HepG2 (cell line): ENCODE results near the gene DNMBP. TPM values are rescaled to one million over a fixed set of nuclear protein-coding genes. Genes with fewer than 3 reads are reported as not detected.
"Not testable (repeated sequence)": the region's sequence is repeated elsewhere in the genome, so short reads cannot be mapped to it uniquely, and the experiment has no call there.

Experiments
- ATAC-seq: fragments of 200-7000 bp; cut with Tn5 transposase; 3 replicates; pipeline ENCODE4 v1.9.1; 2020; ENCODE audit warnings: mild to moderate bottlenecking, moderate library complexity
- BruUV-seq: library from RNA; stranded (reverse); fragments of 400-500 nt; replicated peaks from 2 replicates; lab custom pipeline; 2021; lab: Mats Ljungman, UMichigan
- CTCF ChIA-PET: fragments of 300-600 bp; formaldehyde crosslinking; extraction: SDS; loops from one replicate; lab custom pipeline; 2021; ENCODE audit warnings: low total read pairs, inconsistent platforms, low intra/inter-chr PET ratio; lab: Yijun Ruan, JAX
- POLR2A ChIA-PET: fragments of 350-600 bp; sonication (Branson Sonifier 250); formaldehyde crosslinking; loops from one replicate; lab custom pipeline; 2020; ENCODE audit warnings: antibody characterized with exemption, inconsistent platforms; lab: Yijun Ruan, JAX
- DNase-seq: peaks from one replicate; pipeline ENCODE4 v3.0.0-alpha.2; 2015; ENCODE audit warnings: low spot score
- FAIRE-seq: peaks from 3 replicates; lab custom pipeline; 2011; peaks lifted over from hg19 to GRCh38; lab: Jason Lieb, UNC
- H2AFZ ChIP-seq: one replicate; pipeline ENCODE4 v1.6.1; 2011; ENCODE audit warnings: low read length, inconsistent platforms
- H3K27ac ChIP-seq: fragments of 300-600 bp; 3 replicates; pipeline ENCODE4 v1.8.0; 2011; ENCODE audit warnings: mixed run types, mild to moderate bottlenecking, mixed read lengths, low read length, inconsistent platforms; ENCODE audit not compliant: insufficient read depth; ENCODE audit errors: extremely low read length
- H3K27me3 ChIP-seq, 2 experiments: fragments of 200-600 bp in 1 of 2; 2 replicates in 1 of 2; 3 replicates in 1 of 2; pipeline versions ENCODE4 v1.6.0 to v1.8.0; 2011; ENCODE audit warnings: low read length in 2 of 2, mild to moderate bottlenecking in 2 of 2, moderate library complexity in 2 of 2, inconsistent platforms in 1 of 2; ENCODE audit not compliant: insufficient read depth in 2 of 2, control insufficient read depth in 1 of 2
- H3K36me3 ChIP-seq, 2 experiments: fragments of 200-600 bp in 1 of 2; replicated peaks in 1 of 2; 2 replicates in 1 of 2; 3 replicates in 1 of 2; pipeline versions ENCODE4 v1.5.1 to v1.8.0; 2011; ENCODE audit warnings: low read length in 2 of 2, inconsistent platforms in 1 of 2; ENCODE audit not compliant: insufficient read depth in 2 of 2, control insufficient read depth in 1 of 2
- H3K4me1 ChIP-seq: 2 replicates; pipeline ENCODE4 v1.5.1; 2012; ENCODE audit warnings: low read length, inconsistent platforms; ENCODE audit not compliant: insufficient read depth
- H3K4me2 ChIP-seq: 2 replicates; pipeline ENCODE4 v1.6.0; 2011; ENCODE audit warnings: low read depth, low read length, inconsistent platforms
- H3K4me3 ChIP-seq, 3 experiments: fragments of 200-600 bp in 1 of 3; sonication (generic), shearing (Covaris generic) in 1 of 3; replicated peaks in 1 of 3; 2 replicates each; pipeline ENCODE4 v1.5.1; 2011 to 2016; ENCODE audit warnings: low read length in 3 of 3, inconsistent platforms in 2 of 3, low read depth in 2 of 3, mild to moderate bottlenecking in 2 of 3, control low read depth in 1 of 3, mixed read lengths in 1 of 3; ENCODE audit not compliant: insufficient read depth in 1 of 3
- H3K79me2 ChIP-seq: one replicate; pipeline ENCODE4 v1.6.1; 2011; ENCODE audit warnings: low read length, inconsistent platforms; ENCODE audit not compliant: insufficient read depth
- H3K9ac ChIP-seq: 2 replicates; pipeline ENCODE4 v1.6.0; 2011; ENCODE audit warnings: mild to moderate bottlenecking, low read depth, low read length, inconsistent platforms; ENCODE audit not compliant: insufficient read depth
- H3K9me3 ChIP-seq: 2 replicates; pipeline ENCODE4 v1.5.1; 2012; ENCODE audit warnings: mild to moderate bottlenecking, low read length
- H4K20me1 ChIP-seq: 2 replicates; pipeline ENCODE4 v1.6.0; 2011; ENCODE audit warnings: inconsistent platforms, mild to moderate bottlenecking, low read length, moderate library complexity; ENCODE audit not compliant: insufficient read depth
- BORCS8-MEF2B ChIP-seq: sonication (generic); formaldehyde crosslinking; IDR thresholded peaks from 2 replicates; pipeline ENCODE4 v1.8.0; 2022; ENCODE audit warnings: mild to moderate bottlenecking, missing genetic modification reagents
- CCDC6 ChIP-seq: sonication (generic); formaldehyde crosslinking; IDR thresholded peaks from 2 replicates; pipeline ENCODE4 v1.8.1; 2022; ENCODE audit warnings: mild to moderate bottlenecking, missing genetic modification reagents, moderate library complexity
- CENPT ChIP-seq: sonication (generic); formaldehyde crosslinking; IDR thresholded peaks from 2 replicates; pipeline ENCODE4 v1.8.0; 2022; ENCODE audit warnings: low read depth, mild to moderate bottlenecking, moderate library complexity, missing genetic modification reagents
- MED1 ChIP-seq: sonication (generic); formaldehyde crosslinking; IDR thresholded peaks from 2 replicates; pipeline ENCODE4 v1.4.0; 2020; ENCODE audit warnings: missing genetic modification reagents
- NCOA2 ChIP-seq: sonication (generic); formaldehyde crosslinking; IDR thresholded peaks from 2 replicates; pipeline ENCODE4 v1.8.0; 2022; ENCODE audit warnings: inconsistent platforms
- PRDM15 ChIP-seq: sonication (generic); formaldehyde crosslinking; IDR thresholded peaks from 2 replicates; pipeline ENCODE4 v1.4.0; 2020; ENCODE audit warnings: missing genetic modification reagents
- RFX1 ChIP-seq: fragments of 450-650 bp; IDR thresholded peaks from 2 replicates; pipeline ENCODE4 v1.6.1; 2017
- TSC22D2 ChIP-seq: sonication (generic); formaldehyde crosslinking; IDR thresholded peaks from 2 replicates; pipeline ENCODE4 v1.5.1; 2020; ENCODE audit warnings: missing genetic modification reagents, mild to moderate bottlenecking, borderline replicate concordance
- ZNF33A ChIP-seq: sonication (generic); formaldehyde crosslinking; IDR thresholded peaks from 2 replicates; pipeline ENCODE4 v1.5.1; 2020; ENCODE audit warnings: missing genetic modification reagents, mild to moderate bottlenecking, moderate library complexity, borderline replicate concordance
- ZNF343 ChIP-seq: sonication (generic); formaldehyde crosslinking; IDR thresholded peaks from 2 replicates; pipeline ENCODE4 v1.4.0; 2020; ENCODE audit warnings: mild to moderate bottlenecking, missing genetic modification reagents
- ZNF512 ChIP-seq: sonication (generic); formaldehyde crosslinking; IDR thresholded peaks from 2 replicates; pipeline ENCODE4 v1.4.0; 2020; ENCODE audit warnings: mild to moderate bottlenecking, missing genetic modification reagents
- ZSCAN30 ChIP-seq: sonication (generic); formaldehyde crosslinking; IDR thresholded peaks from 2 replicates; pipeline ENCODE4 v1.5.0; 2020; ENCODE audit warnings: mild to moderate bottlenecking, missing genetic modification reagents
- WGBS: methylation state at CpG from one replicate; pipeline ENCODE4 v1.1.6; 2017; ENCODE audit warnings: low lambda C conversion rate; 5-methylcytosine and 5-hydroxymethylcytosine counted together
- in situ Hi-C: cut with HindIII; loops from 2 replicates; pipeline ENCODE4 v1.10.0; 2017; ENCODE audit warnings: low pct_unique_long_range_greater_than_20kb; ENCODE audit not compliant: extremely low pct_ligation_motif_present
- intact Hi-C: fragments of 100-400 bp; cut with micrococcal nuclease; formaldehyde crosslinking; loops from one replicate; pipeline ENCODE4 v1.10.0; 2022; ENCODE audit not compliant: unreplicated experiment
- polyA plus RNA-seq, 8 experiments: library from polyadenylated mRNA; depleted of rRNA in 3 of 8; stranded (reverse) in 7 of 8; unstranded in 1 of 8; fragments of >200 nt; fragmentation: Illumina TruSeq in 4 of 8; extraction: Trizol in 4 of 8; gene quantifications; 2 replicates each; pipeline versions ENCODE4 v1.2.1 to v1.2.3, GENCODE V29; 2011 to 2016; ENCODE audit warnings: low read depth in 4 of 8, missing spikeins in 1 of 8, mixed read lengths in 1 of 8; ENCODE audit not compliant: insufficient read depth in 1 of 8
- total RNA-seq, 5 experiments: library from RNA; depleted of rRNA; stranded (reverse); fragments of >200 nt; fragmentation: Illumina TruSeq; extraction: Trizol; gene quantifications; 2 replicates each; pipeline ENCODE4 v1.2.3, GENCODE V29; 2016; ENCODE audit warnings: low read depth in 1 of 5

Gene DNMBP
- total and polyA plus RNA-seq, 2 of the 13 experiments (the other 11 are each of a cell fraction or from before 2014, with no cell fraction given), result 3.6 to 6.3 TPM

DNA sequence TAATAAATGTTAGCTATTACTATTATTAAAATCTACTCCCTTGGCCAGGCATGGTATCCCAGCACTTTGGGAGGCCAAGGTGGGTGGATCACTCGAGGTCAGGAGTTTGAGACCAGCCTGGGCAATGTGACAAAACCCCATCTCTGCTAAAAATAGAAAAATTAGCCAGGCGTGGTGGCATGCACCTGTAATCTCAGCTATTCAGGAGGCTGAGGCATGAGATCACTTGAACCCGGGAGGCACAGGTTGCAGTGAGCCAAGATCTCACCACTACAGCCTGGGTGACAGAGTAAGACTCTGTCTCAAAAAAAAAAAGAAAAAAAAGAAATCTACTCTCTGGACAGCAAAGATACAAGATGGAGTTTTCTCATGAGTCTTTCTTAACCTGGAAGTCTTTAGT is 56.2 kb downstream of the DNMBP start:
- intact Hi-C loops, H3K27ac ChIP-seq, H2AFZ ChIP-seq, in situ Hi-C loops, POLR2A ChIA-PET, H3K4me3 ChIP-seq, DNase-seq, H3K27me3 ChIP-seq, H4K20me1 ChIP-seq, CTCF ChIA-PET, FAIRE-seq, H3K9me3 ChIP-seq, BruUV-seq, H3K79me2 ChIP-seq, H3K9ac ChIP-seq, H3K4me1 ChIP-seq, ATAC-seq, H3K4me2 ChIP-seq: not testable (repeated sequence)
- H3K36me3 ChIP-seq, result peaks cover 3 to 14% of the 10 kb centered on the region in 2 experiments; a peak in 4 of 5 replicates
- WGBS, result 94% methylated on average over 3 of the region's 3 CpGs

DNA sequence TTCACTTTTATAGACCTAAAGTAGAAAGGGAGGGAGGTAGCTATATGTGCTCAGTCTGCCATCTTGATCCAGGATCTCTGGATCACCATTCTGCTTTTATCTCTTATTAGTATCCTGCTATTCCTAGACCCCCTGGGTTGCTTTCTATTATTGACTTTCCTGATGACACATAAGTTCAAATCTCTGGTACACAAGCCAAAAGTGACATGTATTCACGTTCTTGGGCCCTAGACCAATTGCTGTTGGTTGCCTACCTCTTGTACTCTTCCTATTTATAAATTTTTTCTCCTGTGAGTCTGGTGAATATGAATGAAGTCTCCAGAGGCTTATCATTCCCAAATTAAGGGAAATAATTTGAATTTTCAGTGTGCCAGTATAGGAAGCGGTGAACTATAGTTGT is 56.9 kb downstream of the DNMBP start:
- H3K27ac ChIP-seq, result no peak overlapping the region
- no peak overlapping the region for H3K9ac ChIP-seq
- no TSS peak for BruUV-seq
- H3K27me3 ChIP-seq, result no peaks in the 10 kb centered on the region
- ChIA-PET POLR2A (no interaction called here), CTCF (no interaction called here)
- DNase-seq, result no peak
- ATAC-seq, result no peak
- H3K9me3 ChIP-seq, result no peaks in the 10 kb centered on the region; the same call in 1 of the 2 replicates
- H3K4me2 ChIP-seq, result no peak overlapping the region
- FAIRE-seq, result no peak
- H4K20me1 ChIP-seq, result no peaks in the 10 kb centered on the region
- no peaks in the 10 kb centered on the region for H3K79me2 ChIP-seq
- no peaks in the 10 kb centered on the region for H3K4me1 ChIP-seq
- in situ Hi-C loops (no loop called here), intact Hi-C loops (no loop called here)
- peaks cover 3 to 14% of the 10 kb centered on the region in 2 experiments; a peak in 4 of 5 replicates for H3K36me3 ChIP-seq
- no peak overlapping the region for H3K4me3 ChIP-seq
- TF ChIP-seq CENPT (CRISPR knock-in tag) (no peak), ZNF33A (no peak), RFX1 (no peak), PRDM15 (CRISPR knock-in tag) (no peak), ZNF343 (CRISPR knock-in tag) (no peak), TSC22D2 (CRISPR knock-in tag) (no peak), ZNF512 (CRISPR knock-in tag) (no peak), ZSCAN30 (CRISPR knock-in tag) (no peak), MED1 (no peak), BORCS8-MEF2B (no peak), NCOA2 (CRISPR knock-in tag) (no peak), CCDC6 (no peak)
- no peak overlapping the region for H2AFZ ChIP-seq
- WGBS, result 89% methylated on average over 2 of the region's 2 CpGs
